A549 treated with DMSO at 1 μM for 4 hours (cell line): ENCODE data around the gene CST7. TPM values are rescaled to one million over a fixed set of nuclear protein-coding genes. Genes with fewer than 3 reads are reported as not detected.

ENCODE experiments used
- total RNA-seq: library from RNA; stranded (reverse); fragments of 200-300 nt; extraction: Qiagen RNA extraction; gene quantifications from 5 replicates; pipeline ENCODE4 v1.2.3, GENCODE V29; 2022; ENCODE audit warnings: low read depth

The CST7 gene
- not detected in 5 replicates for total RNA-seq

GRCh38 chr20:24948939-24949679 lies at the start of gene CST7:
TSS of gene CST7 (plus strand) at chr20:24949269. CDS start at chr20:24949506, 237 bp downstream.

GRCh38 chr20:24992487-24993205 lies 43.6 kb downstream of the CST7 start, which contains the start of gene APMAP:
TSS of gene APMAP (minus strand) at chr20:24992751. CDS start at chr20:24992688, 63 bp downstream.

Other genes with a start within 250 kb of the CST7 start
- 157 to 163 TPM (median 161 TPM) in 5 replicates for gene APMAP, start 43.5 kb downstream of the CST7 start, total RNA-seq
- gene ACSS1, start 108.9 kb downstream of the CST7 start, total RNA-seq, result 7.1 to 11.4 TPM (median 10.6 TPM) in 5 replicates
- gene VSX1, start 132.9 kb downstream of the CST7 start, total RNA-seq, result 0.43 to 1.2 TPM (median 1.0 TPM) in 5 replicates
- 86.9 to 108 TPM (median 97.2 TPM) in 5 replicates for gene ENTPD6, start 246.4 kb downstream of the CST7 start, total RNA-seq